NCI-H1436 (cell line): ENCODE measurements around the gene RASSF3.

Source experiments
- DNase-seq: peaks from one replicate; lab custom pipeline; 2025; lab: John Stamatoyannopoulos, UW

The RASSF3 gene

GRCh38 chr12:64724201-64724745, 114.0 kb downstream of the RASSF3 start:
- no peak for DNase-seq

- no peak for DNase-seq
Observed at GRCh38 chr12:64729909-64730587, 119.8 kb downstream of the RASSF3 start.

GRCh38 chr12:64730588-64730969, 120.3 kb downstream of the RASSF3 start:
- DNase-seq = no peak

- no peak for DNase-seq
Observed at GRCh38 chr12:64731683-64732082, 121.4 kb downstream of the RASSF3 start.

- DNase-seq = no peak
Observed at GRCh38 chr12:64733857-64734256, 123.6 kb downstream of the RASSF3 start.

GRCh38 chr12:64735442-64735841, 125.1 kb downstream of the RASSF3 start:
- DNase-seq = no peak

GRCh38 chr12:64736771-64737170, 126.5 kb downstream of the RASSF3 start:
- no peak for DNase-seq

GRCh38 chr12:64737539-64737938, 127.2 kb downstream of the RASSF3 start:
- DNase-seq = no peak

GRCh38 chr12:64739778-64740177, 129.5 kb downstream of the RASSF3 start:
- DNase-seq = no peak

- DNase-seq = no peak
Observed at GRCh38 chr12:64740646-64741045, 130.4 kb downstream of the RASSF3 start.

GRCh38 chr12:64742416-64742815, 132.1 kb downstream of the RASSF3 start:
- DNase-seq = no peak

- DNase-seq = no peak
Observed at GRCh38 chr12:64743206-64743605, 132.9 kb downstream of the RASSF3 start.

- DNase-seq = no peak
Observed at GRCh38 chr12:64744422-64745258, 134.3 kb downstream of the RASSF3 start.

- DNase-seq = no peak
Observed at GRCh38 chr12:64745259-64745807, 135.0 kb downstream of the RASSF3 start.

GRCh38 chr12:64745980-64746379, 135.7 kb downstream of the RASSF3 start:
- no peak for DNase-seq

- DNase-seq = no peak
Observed at GRCh38 chr12:64746663-64747062, 136.4 kb downstream of the RASSF3 start.
